Iris pigment epithelial cell (primary cell): ENCODE data around the gene PLXNB2.

Source experiments
- DNase-seq: peaks from one replicate; pipeline ENCODE4 v3.0.0-alpha.2; 2011; ENCODE audit warnings: low read depth

PLXNB2 gene

GRCh38 chr22:50264946-50265669 is 42.3 kb downstream of the PLXNB2 start:
- DNase-seq, result no peak

GRCh38 chr22:50264104-50264745 is 43.2 kb downstream of the PLXNB2 start:
- DNase-seq, result no peak

GRCh38 chr22:50262973-50263617 is 44.4 kb downstream of the PLXNB2 start:
- DNase-seq, result no peak

- DNase-seq, result peak; percentile 30
These were observed 45.0 kb downstream of the PLXNB2 start for GRCh38 chr22:50262460-50262911.

GRCh38 chr22:50261615-50262459 is 45.6 kb downstream of the PLXNB2 start, which contains the start of gene MAPK12:
Gene MAPK12, minus strand, starts transcription at chr22:50261683. Its CDS starts 174 bp downstream, at chr22:50261509.
- DNase-seq, result peak; percentile 22

GRCh38 chr22:50260801-50261614 is 46.4 kb downstream of the PLXNB2 start:
- peak; percentile 86 for DNase-seq

- DNase-seq, result peak; percentile 31
These were observed 47.0 kb downstream of the PLXNB2 start for GRCh38 chr22:50260434-50260800.

GRCh38 chr22:50259302-50259701 is 48.1 kb downstream of the PLXNB2 start:
- DNase-seq, result no peak

- no peak for DNase-seq
These were observed 48.8 kb downstream of the PLXNB2 start for GRCh38 chr22:50258361-50259292.

- no peak for DNase-seq
These were observed 49.7 kb downstream of the PLXNB2 start for GRCh38 chr22:50257451-50258360.

- DNase-seq, result no peak
These were observed 50.4 kb downstream of the PLXNB2 start for GRCh38 chr22:50257041-50257440.

GRCh38 chr22:50256258-50256862 is 51.1 kb downstream of the PLXNB2 start:
- no peak for DNase-seq

- DNase-seq, result no peak
These were observed 51.8 kb downstream of the PLXNB2 start for GRCh38 chr22:50255607-50256006.

GRCh38 chr22:50255099-50255498 is 52.3 kb downstream of the PLXNB2 start:
- DNase-seq, result no peak

- DNase-seq, result no peak
These were observed 53.5 kb downstream of the PLXNB2 start for GRCh38 chr22:50253941-50254340.

GRCh38 chr22:50253046-50253915 is 54.2 kb downstream of the PLXNB2 start:
- no peak for DNase-seq
